C4-2B (cell line): ENCODE results near the gene ATP2B3.

Experiments
- CTCF ChIP-seq: fragments of 450-650 bp; conservative IDR thresholded peaks from 2 replicates; pipeline ENCODE4 v1.5.1; 2017; ENCODE audit warnings: mild to moderate bottlenecking
- ZFX ChIP-seq: fragments of 450-650 bp; IDR thresholded peaks from 2 replicates; pipeline ENCODE4 v1.6.1; 2017

- TF ChIP-seq CTCF (no peak), ZFX (no peak)
Measured at GRCh38 chrX:153576961-153577360, 59.5 kb downstream of the ATP2B3 start.
